ENCODE data around the gene CCR5.

The CCR5 gene

GRCh38 chr3:46374755-46375154 lies 4.0 kb downstream of the CCR5 start:
- ChIA-PET CTCF (interaction anchor here (0.6 to 1.1 kb wide), 2 partner anchors 160 to 1261 kb away, joined by 3 read pairs; no protein-coding TSS in a partner anchor), POLR2A (no interaction called here)
- DNase-seq (ENCODE audit: extremely low spot score): no peak
- TF ChIP-seq SP1 (IDR thresholded peaks at IDR 0.05) (no peak), LEF1 (IDR thresholded peaks at IDR 0.05; ENCODE audit: borderline replicate concordance) (no peak), FOXM1 (IDR thresholded peaks at IDR 0.05; ENCODE audit: borderline replicate concordance) (no peak), HDGF (IDR thresholded peaks at IDR 0.05; ENCODE audit: borderline replicate concordance) (no peak), BHLHE40 (IDR thresholded peaks at IDR 0.05; ENCODE audit: borderline replicate concordance) (no peak), PKNOX1 (IDR thresholded peaks at IDR 0.05) (no peak), NFRKB (IDR thresholded peaks at IDR 0.05) (no peak), TARDBP (IDR thresholded peaks at IDR 0.05) (no peak), L3MBTL2 (conservative IDR thresholded peaks at IDR 0.05) (no peak), FOXK2 (IDR thresholded peaks at IDR 0.05) (no peak), ZNF384 (IDR thresholded peaks at IDR 0.05) (no peak), ARNT (IDR thresholded peaks at IDR 0.05) (no peak), ELF4 (IDR thresholded peaks at IDR 0.05) (no peak), FOXA1 (IDR thresholded peaks at IDR 0.05) (no peak), CTBP1 (IDR thresholded peaks at IDR 0.05; ENCODE audit: borderline replicate concordance) (no peak), SUZ12 (IDR thresholded peaks at IDR 0.05) (no peak)

GRCh38 chr3:46375218-46375617 lies 4.5 kb downstream of the CCR5 start:
- ChIA-PET POLR2A (no interaction called here), CTCF (interaction anchor here (1.1 kb wide), 1 partner anchor 160 kb away, joined by 3 read pairs; no protein-coding TSS in a partner anchor)
- DNase-seq (ENCODE audit: extremely low spot score): no peak
- no peak for TF ChIP-seq FOXK2 (IDR thresholded peaks at IDR 0.05)
- no peak for TF ChIP-seq SUZ12 (IDR thresholded peaks at IDR 0.05)
- TF ChIP-seq LEF1 (IDR thresholded peaks at IDR 0.05; ENCODE audit: borderline replicate concordance): no peak
- TF ChIP-seq CTBP1 (IDR thresholded peaks at IDR 0.05; ENCODE audit: borderline replicate concordance): no peak
- TF ChIP-seq NFRKB (IDR thresholded peaks at IDR 0.05): no peak
- TF ChIP-seq PKNOX1 (IDR thresholded peaks at IDR 0.05): no peak
- no peak for TF ChIP-seq BHLHE40 (IDR thresholded peaks at IDR 0.05; ENCODE audit: borderline replicate concordance)
- TF ChIP-seq ARNT (IDR thresholded peaks at IDR 0.05): no peak
- TF ChIP-seq FOXA1 (IDR thresholded peaks at IDR 0.05): no peak
- no peak for TF ChIP-seq HDGF (IDR thresholded peaks at IDR 0.05; ENCODE audit: borderline replicate concordance)
- no peak for TF ChIP-seq TARDBP (IDR thresholded peaks at IDR 0.05)
- TF ChIP-seq ELF4 (IDR thresholded peaks at IDR 0.05): no peak
- no peak for TF ChIP-seq L3MBTL2 (conservative IDR thresholded peaks at IDR 0.05)
- no peak for TF ChIP-seq ZNF384 (IDR thresholded peaks at IDR 0.05)
- TF ChIP-seq FOXM1 (IDR thresholded peaks at IDR 0.05; ENCODE audit: borderline replicate concordance): no peak
- no peak for TF ChIP-seq SP1 (IDR thresholded peaks at IDR 0.05)

DNA sequence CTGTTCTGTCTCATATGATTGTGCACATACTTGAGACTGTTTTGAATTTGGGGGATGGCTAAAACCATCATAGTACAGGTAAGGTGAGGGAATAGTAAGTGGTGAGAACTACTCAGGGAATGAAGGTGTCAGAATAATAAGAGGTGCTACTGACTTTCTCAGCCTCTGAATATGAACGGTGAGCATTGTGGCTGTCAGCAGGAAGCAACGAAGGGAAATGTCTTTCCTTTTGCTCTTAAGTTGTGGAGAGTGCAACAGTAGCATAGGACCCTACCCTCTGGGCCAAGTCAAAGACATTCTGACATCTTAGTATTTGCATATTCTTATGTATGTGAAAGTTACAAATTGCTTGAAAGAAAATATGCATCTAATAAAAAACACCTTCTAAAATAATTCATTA lies 5.1 kb downstream of the CCR5 start:
- DNase-seq (ENCODE audit: extremely low spot score): no peak
- CTCF ChIA-PET: no interaction called here
- POLR2A ChIA-PET: no interaction called here
- TF ChIP-seq FOXA1 (IDR thresholded peaks at IDR 0.05): no peak
- TF ChIP-seq CTBP1 (IDR thresholded peaks at IDR 0.05; ENCODE audit: borderline replicate concordance): no peak
- TF ChIP-seq PKNOX1 (IDR thresholded peaks at IDR 0.05): no peak
- TF ChIP-seq NFRKB (IDR thresholded peaks at IDR 0.05): no peak
- no peak for TF ChIP-seq ELF4 (IDR thresholded peaks at IDR 0.05)
- no peak for TF ChIP-seq SUZ12 (IDR thresholded peaks at IDR 0.05)
- TF ChIP-seq BHLHE40 (IDR thresholded peaks at IDR 0.05; ENCODE audit: borderline replicate concordance): no peak
- no peak for TF ChIP-seq ARNT (IDR thresholded peaks at IDR 0.05)
- no peak for TF ChIP-seq LEF1 (IDR thresholded peaks at IDR 0.05; ENCODE audit: borderline replicate concordance)
- TF ChIP-seq SP1 (IDR thresholded peaks at IDR 0.05): no peak

DNA sequence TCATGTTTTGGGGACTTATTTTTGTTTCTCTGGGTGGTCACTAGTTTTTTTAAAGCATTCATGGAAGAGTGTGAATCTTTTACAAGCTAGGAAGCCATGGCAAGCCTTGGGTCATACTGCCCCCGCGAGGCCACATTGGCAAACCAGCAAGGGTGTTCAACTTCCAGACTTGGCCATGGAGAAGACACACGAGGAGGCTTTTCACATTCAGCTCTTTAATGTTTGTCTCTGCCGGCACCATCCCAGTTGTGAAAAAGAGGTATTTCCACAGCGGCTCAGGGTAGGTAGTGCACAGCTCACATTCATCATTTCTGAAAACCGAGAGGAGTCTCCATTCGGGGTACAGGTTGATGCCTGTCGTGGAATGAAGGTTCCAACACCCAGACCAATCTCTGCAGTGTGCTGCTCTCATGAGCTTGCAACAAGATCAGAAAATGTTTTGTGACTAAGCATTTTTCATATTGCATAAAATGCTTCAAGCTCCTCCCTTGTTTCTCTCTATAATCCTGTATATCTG lies 7.7 kb downstream of the CCR5 start:
- TF ChIP-seq ZNF384 (IDR thresholded peaks at IDR 0.05) (peak; percentile 67; the same call in 1 of the 2 replicates), PKNOX1 (IDR thresholded peaks at IDR 0.05) (no peak)
- ChIA-PET POLR2A (no interaction called here), CTCF (interaction anchor here (0.7 to 1.2 kb wide), 7 partner anchors 9 to 440 kb away, joined by 3 to 7 read pairs (median 4); no protein-coding TSS in a partner anchor)
- DNase-seq (ENCODE audit: extremely low spot score): peak; percentile 71

DNA sequence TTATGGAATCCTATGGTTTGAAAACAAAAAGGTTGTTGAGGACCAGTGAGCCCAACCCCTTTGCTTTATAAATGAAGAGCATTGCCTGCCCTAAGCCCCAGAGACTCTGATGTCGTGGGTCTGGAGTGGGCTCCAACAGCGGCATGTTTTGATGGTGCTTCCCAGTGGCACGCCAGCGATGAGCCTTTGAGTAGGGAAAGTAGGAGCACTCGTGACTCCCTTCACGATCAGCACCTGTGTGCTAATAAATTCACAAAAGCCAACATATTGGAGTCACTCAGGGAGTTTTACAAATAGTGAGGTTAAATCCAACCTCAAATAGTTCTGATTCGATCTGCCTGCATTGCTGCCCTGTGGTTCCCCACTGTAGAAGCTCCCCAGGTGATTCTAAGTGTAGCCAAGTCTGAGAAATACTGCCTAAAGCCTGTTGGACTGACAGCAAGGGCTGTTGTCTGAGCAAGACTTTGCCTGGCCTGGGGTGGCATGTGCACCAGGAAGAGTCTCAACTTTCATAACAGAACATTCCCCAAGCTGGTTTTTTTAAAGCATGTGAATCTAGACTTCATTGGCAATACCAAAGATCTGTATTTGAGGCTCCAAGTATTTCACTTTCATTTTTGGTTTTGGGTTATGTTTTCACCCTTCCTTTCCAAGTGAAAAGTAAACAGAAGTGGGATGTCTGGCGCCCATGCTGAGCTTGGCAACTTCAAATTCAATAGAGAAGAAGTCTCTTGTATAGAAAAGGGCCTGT lies 9.9 kb downstream of the CCR5 start:
- POLR2A ChIA-PET: no interaction called here
- TF ChIP-seq FOXM1 (IDR thresholded peaks at IDR 0.05; ENCODE audit: borderline replicate concordance): no peak
- no peak for TF ChIP-seq FOXK2 (IDR thresholded peaks at IDR 0.05)
- TF ChIP-seq ELF4 (IDR thresholded peaks at IDR 0.05): no peak
- TF ChIP-seq SUZ12 (IDR thresholded peaks at IDR 0.05): no peak
- no peak for TF ChIP-seq ARNT (IDR thresholded peaks at IDR 0.05)
- TF ChIP-seq PKNOX1 (IDR thresholded peaks at IDR 0.05): no peak
- no peak for TF ChIP-seq CTBP1 (IDR thresholded peaks at IDR 0.05; ENCODE audit: borderline replicate concordance)
- no peak for TF ChIP-seq TARDBP (IDR thresholded peaks at IDR 0.05)
- CTCF ChIA-PET: no interaction called here
- no peak for DNase-seq (ENCODE audit: extremely low spot score)
